ENCODE results near the gene ZNF697. TPM values are rescaled to one million over a fixed set of nuclear protein-coding genes. Genes with fewer than 3 reads are reported as not detected.

ZNF697 gene
- total and polyA plus RNA-seq, 10 of the 15 experiments (the other 5 are each of a cell fraction or from before 2014, with no cell fraction given): 0.48 to 5.9 (median 3.0) TPM

DNA sequence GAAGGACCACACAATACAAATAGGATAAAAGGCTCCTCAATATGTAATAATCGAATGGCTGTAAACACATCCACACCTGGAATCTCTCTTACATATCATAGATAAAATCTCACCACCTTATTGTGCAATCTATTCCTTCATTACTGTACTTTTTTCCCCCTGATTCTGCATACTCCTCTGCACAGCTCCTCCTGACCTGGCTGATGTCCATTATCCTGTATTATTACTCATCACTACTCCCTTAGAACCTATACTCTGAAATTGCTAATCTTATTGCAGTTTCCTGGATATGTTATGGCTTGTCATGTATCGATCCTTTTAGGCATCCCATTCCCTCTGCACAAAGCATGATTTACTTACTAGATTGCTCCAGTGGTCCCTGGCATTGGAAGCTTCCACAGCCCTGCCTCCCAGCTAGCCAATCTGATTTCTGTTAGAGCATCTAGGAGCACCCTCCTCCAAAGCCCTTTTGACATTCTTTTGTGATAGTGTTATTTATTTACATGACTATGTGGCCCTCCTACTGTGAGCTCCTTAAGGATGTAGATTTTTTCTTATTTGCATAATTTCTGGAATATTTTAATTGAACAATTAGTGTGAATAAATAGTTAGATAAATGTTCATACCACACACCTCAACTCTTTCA lies 39.5 kb upstream of the ZNF697 start:
- DNase-seq (ENCODE audit: low read depth, low spot score) (no peak), ATAC-seq (no peak), FAIRE-seq (no peak)
- RAD21 ChIA-PET (ENCODE audit: unreplicated experiment): interaction anchor here (2.1 kb wide), 1 partner anchor 76 kb away, joined by 4 read pairs; no protein-coding TSS in a partner anchor
- CTCF ChIA-PET: interaction anchor here (0.6 to 1.2 kb wide), 3 partner anchors 12 to 182 kb away, joined by 3 to 6 read pairs (median 4); no protein-coding TSS in a partner anchor
- H3K9ac ChIP-seq (ENCODE audit: control insufficient read depth, insufficient read depth, low read length): no peak overlapping the region
- H3K4me1 ChIP-seq (ENCODE audit: control insufficient read depth, insufficient read depth, low read length): no peaks in the 10 kb centered on the region
- H3K9me3 ChIP-seq (replicated peaks; ENCODE audit: control insufficient read depth, insufficient read depth, low read length): no peaks in the 10 kb centered on the region
- no TSS peak for BruUV-seq (replicated peaks)
- no peak overlapping the region for H2AFZ ChIP-seq (ENCODE audit: control insufficient read depth, low read depth, low read length)
- POLR2A ChIA-PET: interaction anchor here (1.3 kb wide), 1 partner anchor 10 kb away, joined by 3 read pairs; no protein-coding TSS in a partner anchor
- in situ Hi-C loops (cut with MboI): no loop called here
- no peaks in the 10 kb centered on the region for H3K79me2 ChIP-seq (ENCODE audit: control insufficient read depth, insufficient read depth, low read length)
- no peaks in the 10 kb centered on the region for H3K36me3 ChIP-seq (ENCODE audit: control insufficient read depth in 2 of 2, insufficient read depth in 2 of 2, low read length in 1 of 2)
- TF ChIP-seq CBX5 (IDR thresholded peaks at IDR 0.05; ENCODE audit: low read depth) (no peak), RFX5 (IDR thresholded peaks at IDR 0.05; ENCODE audit: low read depth, low read length) (no peak)
- TF ChIP-seq, protein P1, sequence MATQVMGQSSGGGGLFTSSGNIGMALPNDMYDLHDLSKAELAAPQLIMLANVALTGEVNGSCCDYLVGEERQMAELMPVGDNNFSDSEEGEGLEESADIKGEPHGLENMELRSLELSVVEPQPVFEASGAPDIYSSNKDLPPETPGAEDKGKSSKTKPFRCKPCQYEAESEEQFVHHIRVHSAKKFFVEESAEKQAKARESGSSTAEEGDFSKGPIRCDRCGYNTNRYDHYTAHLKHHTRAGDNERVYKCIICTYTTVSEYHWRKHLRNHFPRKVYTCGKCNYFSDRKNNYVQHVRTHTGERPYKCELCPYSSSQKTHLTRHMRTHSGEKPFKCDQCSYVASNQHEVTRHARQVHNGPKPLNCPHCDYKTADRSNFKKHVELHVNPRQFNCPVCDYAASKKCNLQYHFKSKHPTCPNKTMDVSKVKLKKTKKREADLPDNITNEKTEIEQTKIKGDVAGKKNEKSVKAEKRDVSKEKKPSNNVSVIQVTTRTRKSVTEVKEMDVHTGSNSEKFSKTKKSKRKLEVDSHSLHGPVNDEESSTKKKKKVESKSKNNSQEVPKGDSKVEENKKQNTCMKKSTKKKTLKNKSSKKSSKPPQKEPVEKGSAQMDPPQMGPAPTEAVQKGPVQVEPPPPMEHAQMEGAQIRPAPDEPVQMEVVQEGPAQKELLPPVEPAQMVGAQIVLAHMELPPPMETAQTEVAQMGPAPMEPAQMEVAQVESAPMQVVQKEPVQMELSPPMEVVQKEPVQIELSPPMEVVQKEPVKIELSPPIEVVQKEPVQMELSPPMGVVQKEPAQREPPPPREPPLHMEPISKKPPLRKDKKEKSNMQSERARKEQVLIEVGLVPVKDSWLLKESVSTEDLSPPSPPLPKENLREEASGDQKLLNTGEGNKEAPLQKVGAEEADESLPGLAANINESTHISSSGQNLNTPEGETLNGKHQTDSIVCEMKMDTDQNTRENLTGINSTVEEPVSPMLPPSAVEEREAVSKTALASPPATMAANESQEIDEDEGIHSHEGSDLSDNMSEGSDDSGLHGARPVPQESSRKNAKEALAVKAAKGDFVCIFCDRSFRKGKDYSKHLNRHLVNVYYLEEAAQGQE (IDR thresholded peaks at IDR 0.05; ENCODE audit: low read depth, low read length): no peak
- no peaks in the 10 kb centered on the region for H4K20me1 ChIP-seq (ENCODE audit: control insufficient read depth, insufficient read depth)
- intact Hi-C loops (cut with micrococcal nuclease; ENCODE audit: unreplicated experiment): no loop called here
- H3K4me2 ChIP-seq (ENCODE audit: control insufficient read depth, insufficient read depth): no peak overlapping the region
- H3K27ac ChIP-seq (ENCODE audit: control insufficient read depth, insufficient read depth): no peak overlapping the region
- H3K27me3 ChIP-seq (replicated peaks in 1 of 2; ENCODE audit: control insufficient read depth in 2 of 2, insufficient read depth in 2 of 2, low read length in 1 of 2): 0 out of 4 replicates have a peak, but pooled peaks cover 0 to 2% of the 10 kb centered on the region in 2 experiments
- 2% methylated on average over 2 of the region's 2 CpGs for WGBS (ENCODE audit: insufficient coverage, insufficient replicate concordance, low lambda C conversion rate, missing lambda C conversion rate)
- no peak overlapping the region for H3K4me3 ChIP-seq
- SMC1A ChIA-PET (ENCODE audit: uncharacterized antibody, unreplicated experiment): no interaction called here

Data from GM12878 (cell line).